Keratinocyte (primary cell): Measurements from ENCODE around the gene PIGS. TPM values are rescaled to one million over a fixed set of nuclear protein-coding genes. Genes with fewer than 3 reads are reported as not detected.

Experiments
- DNase-seq: peaks from one replicate; pipeline ENCODE4 v3.0.0-alpha.2; 2011; ENCODE audit warnings: low read depth, missing footprints, low spot score
- FAIRE-seq: peaks from 2 replicates; lab custom pipeline; 2011; peaks lifted over from hg19 to GRCh38; lab: Jason Lieb, UNC
- H2AFZ ChIP-seq: 2 replicates; pipeline ENCODE4 v1.6.0; 2012; ENCODE audit warnings: low read length, control low read depth, inconsistent platforms; ENCODE audit not compliant: control insufficient read depth
- H3K27ac ChIP-seq: 2 replicates; pipeline ENCODE4 v1.5.1; 2011; ENCODE audit warnings: low read length; ENCODE audit not compliant: control insufficient read depth, insufficient read depth
- H3K27me3 ChIP-seq: 3 replicates; pipeline ENCODE4 v1.6.0; 2011; ENCODE audit warnings: low read length; ENCODE audit not compliant: control insufficient read depth, insufficient read depth; ENCODE audit errors: extremely low read depth
- H3K36me3 ChIP-seq, 2 experiments: 2 replicates in 1 of 2; 3 replicates in 1 of 2; pipeline ENCODE4 v1.5.1; 2011; ENCODE audit warnings: low read length in 2 of 2, mild to moderate bottlenecking in 1 of 2; ENCODE audit not compliant: control insufficient read depth in 2 of 2, insufficient read depth in 2 of 2; ENCODE audit errors: extremely low read depth in 1 of 2
- H3K4me1 ChIP-seq: 3 replicates; pipeline ENCODE4 v1.5.1; 2011; ENCODE audit warnings: low read length; ENCODE audit not compliant: control insufficient read depth, insufficient read depth; ENCODE audit errors: extremely low read depth
- H3K4me2 ChIP-seq: 3 replicates; pipeline ENCODE4 v1.6.0; 2011; ENCODE audit warnings: low read depth, low read length; ENCODE audit not compliant: control insufficient read depth, insufficient read depth; ENCODE audit errors: extremely low read depth
- H3K4me3 ChIP-seq, 3 experiments: fragments of 200-600 bp in 1 of 3; sonication (generic) in 1 of 3; 2 replicates in 2 of 3; 3 replicates in 1 of 3; pipeline ENCODE4 v1.5.1; 2011 to 2016; ENCODE audit warnings: low read length in 3 of 3, mild to moderate bottlenecking in 3 of 3, control low read depth in 2 of 3, inconsistent platforms in 1 of 3, low read depth in 1 of 3, mixed read lengths in 1 of 3, mixed run types in 1 of 3, moderate library complexity in 1 of 3; ENCODE audit not compliant: control insufficient read depth in 2 of 3, insufficient read depth in 2 of 3; ENCODE audit errors: extremely low read depth in 1 of 3
- H3K79me2 ChIP-seq: 2 replicates; pipeline ENCODE4 v1.6.0; 2012; ENCODE audit warnings: low read length; ENCODE audit not compliant: control insufficient read depth, insufficient read depth
- H3K9ac ChIP-seq: 3 replicates; pipeline ENCODE4 v1.6.0; 2011; ENCODE audit warnings: low read length; ENCODE audit not compliant: control insufficient read depth, insufficient read depth; ENCODE audit errors: extremely low read depth
- H3K9me1 ChIP-seq: 3 replicates; pipeline ENCODE4 v1.6.0; 2011; ENCODE audit warnings: low read length; ENCODE audit not compliant: control insufficient read depth, insufficient read depth; ENCODE audit errors: extremely low read depth
- H3K9me3 ChIP-seq: 2 replicates; pipeline ENCODE4 v1.5.1; 2012; ENCODE audit warnings: low read depth, low read length; ENCODE audit not compliant: control insufficient read depth
- H4K20me1 ChIP-seq: 3 replicates; pipeline ENCODE4 v1.6.0; 2011; ENCODE audit warnings: low read length; ENCODE audit not compliant: control insufficient read depth, insufficient read depth; ENCODE audit errors: extremely low read depth
- EZH2 ChIP-seq: IDR thresholded peaks from one replicate; pipeline ENCODE4 v1.6.1; 2012; ENCODE audit warnings: inconsistent platforms, mild to moderate bottlenecking, low read length, moderate library complexity
- dilution Hi-C: fragments of 300-500 bp; cut with MboI; formaldehyde crosslinking; loops from one replicate; pipeline ENCODE4 v1.7.0; 2020; ENCODE audit warnings: low sequenced_read_pairs; ENCODE audit not compliant: extremely low pct_ligation_motif_present
- polyA plus RNA-seq, 5 experiments: library from polyadenylated mRNA; depleted of rRNA in 3 of 5; stranded (reverse) in 3 of 5; stranded (forward) in 1 of 5; unstranded in 1 of 5; fragments of >200 nt; gene quantifications; 1 replicate in 1 of 5; 2 replicates in 3 of 5; 3 replicates in 1 of 5; pipeline versions ENCODE4 v1.2.1 to v1.2.3, GENCODE V29; 2011 to 2012; ENCODE audit warnings: missing spikeins in 2 of 5, low read depth in 1 of 5, low replicate concordance in 1 of 5
- TF ChIP-seq, protein P1 (sequence below), 3 experiments: IDR thresholded peaks in 1 of 3; conservative IDR thresholded peaks in 1 of 3; optimal IDR thresholded peaks in 1 of 3; 2 replicates in 2 of 3; 3 replicates in 1 of 3; pipeline versions ENCODE3 to v1.5.1; 2011; ENCODE audit warnings: low read length in 3 of 3, mild to moderate bottlenecking in 3 of 3, moderate library complexity in 2 of 3, control low read depth in 1 of 3, inconsistent platforms in 1 of 3; ENCODE audit not compliant: insufficient read depth in 2 of 3; ENCODE audit errors: extremely low read depth in 1 of 3

PIGS gene
- polyA plus RNA-seq, 1 donor (not counting 4 experiments of a cell fraction or from before 2014, with no cell fraction given) = 33.6 TPM

DNA sequence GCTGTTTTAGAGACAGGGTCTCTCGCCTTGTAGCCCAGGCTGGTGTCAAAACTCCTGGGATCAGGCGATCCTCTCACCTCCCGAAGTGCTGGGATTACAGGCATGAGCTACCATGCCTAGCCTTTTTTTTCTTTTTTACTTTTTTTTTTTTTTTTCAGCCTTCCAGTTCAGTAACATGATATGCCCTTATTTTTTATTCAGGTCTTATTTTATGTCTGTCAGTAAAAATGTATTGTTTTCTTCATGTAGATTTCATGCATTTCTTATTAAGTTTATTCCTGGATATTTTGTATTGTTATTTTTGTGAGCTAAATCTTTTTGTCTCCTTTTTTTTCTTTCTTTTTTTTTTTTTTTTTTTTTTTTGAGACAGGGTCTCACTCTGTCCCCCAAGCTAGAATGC, 67.9 kb downstream of the PIGS start:
- dilution Hi-C loops = no loop called here
- H3K9ac ChIP-seq = no peak overlapping the region
- H3K4me2 ChIP-seq = no peak overlapping the region
- FAIRE-seq (no peak), DNase-seq (no peak)
- H4K20me1 ChIP-seq = no peaks in the 10 kb centered on the region
- H3K9me1 ChIP-seq = peaks cover 2% of the 10 kb centered on the region
- H3K9me3 ChIP-seq = no peaks in the 10 kb centered on the region
- H3K4me1 ChIP-seq = peaks cover 34% of the 10 kb centered on the region
- no peaks in the 10 kb centered on the region for H3K27me3 ChIP-seq
- H3K36me3 ChIP-seq = no peaks in the 10 kb centered on the region
- TF ChIP-seq, protein P1, sequence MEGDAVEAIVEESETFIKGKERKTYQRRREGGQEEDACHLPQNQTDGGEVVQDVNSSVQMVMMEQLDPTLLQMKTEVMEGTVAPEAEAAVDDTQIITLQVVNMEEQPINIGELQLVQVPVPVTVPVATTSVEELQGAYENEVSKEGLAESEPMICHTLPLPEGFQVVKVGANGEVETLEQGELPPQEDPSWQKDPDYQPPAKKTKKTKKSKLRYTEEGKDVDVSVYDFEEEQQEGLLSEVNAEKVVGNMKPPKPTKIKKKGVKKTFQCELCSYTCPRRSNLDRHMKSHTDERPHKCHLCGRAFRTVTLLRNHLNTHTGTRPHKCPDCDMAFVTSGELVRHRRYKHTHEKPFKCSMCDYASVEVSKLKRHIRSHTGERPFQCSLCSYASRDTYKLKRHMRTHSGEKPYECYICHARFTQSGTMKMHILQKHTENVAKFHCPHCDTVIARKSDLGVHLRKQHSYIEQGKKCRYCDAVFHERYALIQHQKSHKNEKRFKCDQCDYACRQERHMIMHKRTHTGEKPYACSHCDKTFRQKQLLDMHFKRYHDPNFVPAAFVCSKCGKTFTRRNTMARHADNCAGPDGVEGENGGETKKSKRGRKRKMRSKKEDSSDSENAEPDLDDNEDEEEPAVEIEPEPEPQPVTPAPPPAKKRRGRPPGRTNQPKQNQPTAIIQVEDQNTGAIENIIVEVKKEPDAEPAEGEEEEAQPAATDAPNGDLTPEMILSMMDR (optimal IDR thresholded peaks at IDR 0.05 in 1 of 3, IDR thresholded peaks at IDR 0.05 in 1 of 3, conservative IDR thresholded peaks at IDR 0.05 in 1 of 3; ENCODE audit: extremely low read depth in 1 of 3, insufficient read depth in 2 of 3, low read length in 3 of 3) = no peak
- no peak for TF ChIP-seq EZH2
- H3K4me3 ChIP-seq = no peak overlapping the region
- H3K79me2 ChIP-seq = no peaks in the 10 kb centered on the region
- H3K27ac ChIP-seq = no peak overlapping the region
- H2AFZ ChIP-seq = no peak overlapping the region

Other genes starting within 250 kb of the PIGS start
- gene IFT20, start 236.1 kb downstream of the PIGS start, polyA plus RNA-seq = 19.9 to 28.7 TPM (median 27.1 TPM) in 3 replicates
- gene TNFAIP1, start 235.8 kb downstream of the PIGS start, polyA plus RNA-seq = 63.1 to 84.6 TPM (median 82.0 TPM) in 3 replicates
- 88.7 to 105 TPM (median 90.2 TPM) in 3 replicates for gene POLDIP2, start 214.0 kb downstream of the PIGS start, polyA plus RNA-seq
- gene SEBOX, start 206.3 kb downstream of the PIGS start, polyA plus RNA-seq = not detected in 3 replicates
- 0.05 TPM in 1 of 3 replicates, not detected in the others for gene VTN, start 201.2 kb downstream of the PIGS start, polyA plus RNA-seq
- gene SARM1, start 199.8 kb downstream of the PIGS start, polyA plus RNA-seq = 0.55 to 1.6 TPM (median 0.90 TPM) in 3 replicates
- 1.7 to 1.9 TPM (median 1.9 TPM) in 3 replicates for gene SLC46A1, start 165.3 kb downstream of the PIGS start, polyA plus RNA-seq
- not detected in 3 replicates for gene SLC13A2, start 97.9 kb downstream of the PIGS start, polyA plus RNA-seq
- gene FOXN1, start 65.2 kb downstream of the PIGS start, polyA plus RNA-seq = 0.01 to 0.66 TPM (median 0.29 TPM) in 3 replicates
- gene UNC119, start 18.9 kb downstream of the PIGS start, polyA plus RNA-seq = 34.1 to 93.3 TPM (median 60.0 TPM) in 3 replicates
- 24.2 to 44.9 TPM (median 32.5 TPM) in 3 replicates for gene ALDOC, start 5.4 kb upstream of the PIGS start, polyA plus RNA-seq
- 6.2 to 21.1 TPM (median 16.6 TPM) in 3 replicates for gene SPAG5, start 27.5 kb upstream of the PIGS start, polyA plus RNA-seq
- gene RSKR, start 42.7 kb upstream of the PIGS start, polyA plus RNA-seq = 3.9 to 7.4 TPM (median 6.6 TPM) in 3 replicates
- gene BLTP2, start 73.6 kb upstream of the PIGS start, polyA plus RNA-seq = 98.2 to 133 TPM (median 106 TPM) in 3 replicates
- gene SDF2, start 90.4 kb upstream of the PIGS start, polyA plus RNA-seq = 61.5 to 86.8 TPM (median 68.0 TPM) in 3 replicates
- gene SUPT6H, start 90.7 kb upstream of the PIGS start, polyA plus RNA-seq = 27.3 to 33.1 TPM (median 32.1 TPM) in 3 replicates
- 0.33 to 0.62 TPM (median 0.39 TPM) in 3 replicates for gene PROCA1, start 140.4 kb upstream of the PIGS start, polyA plus RNA-seq
- gene RAB34, start 146.3 kb upstream of the PIGS start, polyA plus RNA-seq = 115 to 180 TPM (median 134 TPM) in 3 replicates
- gene RPL23A, start 148.5 kb upstream of the PIGS start, polyA plus RNA-seq = 976 to 1,971 TPM (median 1,096 TPM) in 3 replicates
- 12.0 to 14.7 TPM (median 14.0 TPM) in 3 replicates for gene TLCD1, start 154.7 kb upstream of the PIGS start, polyA plus RNA-seq
- 4.1 to 6.2 TPM (median 4.3 TPM) in 3 replicates for gene NEK8, start 157.3 kb upstream of the PIGS start, polyA plus RNA-seq
- gene TRAF4, start 172.5 kb upstream of the PIGS start, polyA plus RNA-seq = 57.3 to 69.4 TPM (median 60.5 TPM) in 3 replicates